Endodermal cell (in vitro differentiated cells): ENCODE results near the gene LACC1. TPM values are rescaled to one million over a fixed set of nuclear protein-coding genes. Genes with fewer than 3 reads are reported as not detected.

Source experiments
- DNase-seq: peaks from one replicate; pipeline ENCODE4 v3.0.0-alpha.2; 2017
- H3K27ac ChIP-seq: 2 replicates; pipeline ENCODE4 v1.5.1; 2013; ENCODE audit warnings: mild to moderate bottlenecking, low read depth, low read length, moderate library complexity
- H3K27me3 ChIP-seq: 2 replicates; pipeline ENCODE4 v1.6.1; 2013; ENCODE audit warnings: mild to moderate bottlenecking, low read length, moderate library complexity; ENCODE audit not compliant: insufficient read depth, control insufficient read depth, poor library complexity, severe bottlenecking
- H3K36me3 ChIP-seq: 2 replicates; pipeline ENCODE4 v1.7.0; 2013; ENCODE audit warnings: mild to moderate bottlenecking, low read length, moderate library complexity; ENCODE audit not compliant: control insufficient read depth, insufficient read depth
- H3K4me1 ChIP-seq: one replicate; pipeline ENCODE4 v1.7.0; 2013; ENCODE audit warnings: low read length; ENCODE audit not compliant: control insufficient read depth, insufficient read depth
- H3K4me3 ChIP-seq: 2 replicates; pipeline ENCODE4 v1.5.1; 2013; ENCODE audit warnings: mild to moderate bottlenecking, low read length, moderate library complexity
- H3K9ac ChIP-seq: 2 replicates; pipeline ENCODE4 v1.6.1; 2013; ENCODE audit warnings: mild to moderate bottlenecking, low read length, moderate library complexity; ENCODE audit not compliant: poor library complexity, severe bottlenecking; ENCODE audit errors: extremely low read depth
- H3K9me3 ChIP-seq: 2 replicates; pipeline ENCODE4 v1.6.1; 2013; ENCODE audit warnings: mild to moderate bottlenecking, low read length, moderate library complexity; ENCODE audit not compliant: control insufficient read depth
- H3K27ac Mint-ChIP-seq: 2 replicates; pipeline ENCODE4 v1.8.0; 2020; ENCODE audit warnings: mixed read lengths
- H3K27me3 Mint-ChIP-seq: 2 replicates; pipeline ENCODE4 v1.8.0; 2021; ENCODE audit warnings: mild to moderate bottlenecking, mixed read lengths; ENCODE audit not compliant: insufficient read depth
- H3K36me3 Mint-ChIP-seq: 2 replicates; pipeline ENCODE4 v1.8.0; 2020; ENCODE audit warnings: low read depth, mixed read lengths
- H3K4me1 Mint-ChIP-seq: 2 replicates; pipeline ENCODE4 v1.8.0; 2020; ENCODE audit warnings: mixed read lengths
- H3K4me3 Mint-ChIP-seq: 2 replicates; pipeline ENCODE4 v1.8.0; 2020; ENCODE audit warnings: mild to moderate bottlenecking, moderate library complexity, mixed read lengths
- H3K9me3 Mint-ChIP-seq: 2 replicates; pipeline ENCODE4 v1.8.0; 2020; ENCODE audit warnings: mild to moderate bottlenecking, mixed read lengths
- WGBS, 2 experiments: methylation state at CpG; one replicate each; pipeline versions ENCODE4 v1.1.5 to v1.1.7; 2013; ENCODE audit warnings: missing lambda C conversion rate in 2 of 2, mixed read lengths in 1 of 2; ENCODE audit not compliant: insufficient coverage in 1 of 2, insufficient read length in 1 of 2; 5-methylcytosine and 5-hydroxymethylcytosine counted together
- total RNA-seq, 2 donors: library from RNA; stranded (reverse); fragmentation: NEBNext Ultra II Directional in 1 of 2; extraction: Animal tissue kit (Norgen Biotek cat#: 25700) in 1 of 2; gene quantifications; 2 replicates in 1 of 2; 3 replicates in 1 of 2; pipeline ENCODE4 v1.2.1, GENCODE V29; 2021
- TF ChIP-seq, protein P1 (sequence below): fragments of 200-600 bp; sonication (generic); conservative IDR thresholded peaks from 2 replicates; pipeline ENCODE4 v1.5.0; 2021; ENCODE audit warnings: antibody characterized with exemption, mild to moderate bottlenecking

Gene LACC1
- total RNA-seq, 2 donors from 2014 or later: 1.3 to 2.0 TPM

DNA sequence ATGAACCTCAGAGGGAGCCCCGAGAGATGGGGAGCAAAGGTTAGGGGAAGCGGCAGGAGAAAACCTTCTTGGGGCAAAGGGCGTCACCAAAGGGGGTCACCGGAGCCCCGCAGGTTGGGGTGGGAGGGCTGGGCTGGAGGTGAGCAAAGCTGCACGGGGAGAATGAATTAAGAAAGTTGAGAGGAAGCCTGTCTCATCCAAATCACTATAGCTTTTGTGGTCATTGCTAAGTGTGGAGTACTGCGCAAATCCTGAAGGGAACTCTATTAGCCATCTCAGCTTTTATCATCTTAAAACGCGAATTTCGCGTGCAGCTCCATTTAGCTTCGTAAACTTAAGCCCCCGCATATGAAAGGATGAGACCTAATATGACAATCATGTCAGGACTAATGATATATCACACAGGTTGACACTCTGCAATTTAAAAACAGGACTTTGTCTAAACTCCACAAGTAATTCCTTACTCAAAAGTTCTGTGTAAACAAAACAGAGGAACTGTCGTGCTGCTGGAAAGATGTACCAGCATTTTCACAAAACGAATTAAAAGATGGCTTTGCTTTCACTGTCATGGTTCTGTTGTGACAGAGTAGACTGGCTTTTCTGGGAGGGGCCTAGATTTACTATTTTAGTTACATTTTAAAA is 631 bp downstream of the LACC1 start:
- peak overlapping the region; percentile 80 for H3K27ac Mint-ChIP-seq
- no peak for DNase-seq
- WGBS, 2 experiments: 41 to 57% methylated on average over 13 to 15 of the region's 15 CpGs

DNA sequence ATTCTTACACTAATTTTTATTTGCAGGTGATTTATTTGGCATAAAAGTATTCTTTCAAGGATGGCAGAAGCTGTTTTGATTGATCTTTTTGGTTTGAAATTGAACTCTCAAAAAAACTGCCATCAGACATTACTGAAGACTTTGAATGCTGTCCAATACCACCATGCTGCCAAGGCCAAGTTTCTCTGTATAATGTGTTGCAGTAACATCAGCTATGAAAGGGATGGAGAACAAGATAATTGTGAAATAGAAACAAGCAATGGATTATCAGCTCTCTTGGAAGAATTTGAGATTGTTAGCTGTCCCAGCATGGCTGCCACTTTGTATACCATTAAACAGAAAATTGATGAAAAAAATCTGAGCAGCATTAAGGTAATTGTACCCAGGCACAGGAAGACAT is 1.2 kb downstream of the LACC1 start:
- Mint-ChIP-seq H3K27ac (no peak overlapping the region), H3K9me3 (no peaks in the 10 kb centered on the region)
- no peaks in the 10 kb centered on the region for H3K36me3 ChIP-seq

More for the DNA sequence above, 631 bp downstream of the LACC1 start:
- H3K9me3 Mint-ChIP-seq: peaks cover 3% of the 10 kb centered on the region
- Histone ChIP-seq H3K4me3 (peak overlapping the region; percentile 66), H3K36me3 (no peaks in the 10 kb centered on the region), H3K27me3 (peaks cover 15% of the 10 kb centered on the region), H3K9me3 (peaks cover 7% of the 10 kb centered on the region), H3K27ac (no peak overlapping the region), H3K9ac (no peak overlapping the region), H3K4me1 (no peaks in the 10 kb centered on the region)
- peaks cover 23% of the 10 kb centered on the region for H3K4me1 Mint-ChIP-seq
- H3K27me3 Mint-ChIP-seq: peaks cover 18% of the 10 kb centered on the region
- H3K36me3 Mint-ChIP-seq: no peaks in the 10 kb centered on the region
- peak overlapping the region; percentile 85 for H3K4me3 Mint-ChIP-seq
- TF ChIP-seq, protein P1, sequence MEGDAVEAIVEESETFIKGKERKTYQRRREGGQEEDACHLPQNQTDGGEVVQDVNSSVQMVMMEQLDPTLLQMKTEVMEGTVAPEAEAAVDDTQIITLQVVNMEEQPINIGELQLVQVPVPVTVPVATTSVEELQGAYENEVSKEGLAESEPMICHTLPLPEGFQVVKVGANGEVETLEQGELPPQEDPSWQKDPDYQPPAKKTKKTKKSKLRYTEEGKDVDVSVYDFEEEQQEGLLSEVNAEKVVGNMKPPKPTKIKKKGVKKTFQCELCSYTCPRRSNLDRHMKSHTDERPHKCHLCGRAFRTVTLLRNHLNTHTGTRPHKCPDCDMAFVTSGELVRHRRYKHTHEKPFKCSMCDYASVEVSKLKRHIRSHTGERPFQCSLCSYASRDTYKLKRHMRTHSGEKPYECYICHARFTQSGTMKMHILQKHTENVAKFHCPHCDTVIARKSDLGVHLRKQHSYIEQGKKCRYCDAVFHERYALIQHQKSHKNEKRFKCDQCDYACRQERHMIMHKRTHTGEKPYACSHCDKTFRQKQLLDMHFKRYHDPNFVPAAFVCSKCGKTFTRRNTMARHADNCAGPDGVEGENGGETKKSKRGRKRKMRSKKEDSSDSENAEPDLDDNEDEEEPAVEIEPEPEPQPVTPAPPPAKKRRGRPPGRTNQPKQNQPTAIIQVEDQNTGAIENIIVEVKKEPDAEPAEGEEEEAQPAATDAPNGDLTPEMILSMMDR: no peak

DNA sequence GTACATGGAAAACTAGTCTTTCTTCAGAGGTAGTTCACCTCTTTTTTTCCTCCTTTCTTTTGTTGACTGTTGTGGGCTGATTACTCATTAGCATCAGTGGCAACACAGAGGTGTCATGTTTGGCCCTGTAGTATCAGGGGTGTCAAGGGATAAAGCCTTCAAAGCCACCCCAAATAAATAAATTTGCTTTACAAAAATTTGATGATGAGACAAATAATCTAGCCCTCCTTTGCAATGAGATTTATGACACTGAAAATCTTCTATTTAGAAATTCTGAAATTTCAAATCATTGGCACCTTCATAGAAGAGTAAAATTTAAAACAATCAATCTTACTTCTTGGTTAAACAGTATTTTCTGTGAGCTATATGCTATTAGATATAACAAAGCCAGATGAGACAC is 1.9 kb downstream of the LACC1 start:
- no peak overlapping the region for H3K4me3 Mint-ChIP-seq
- H3K27ac Mint-ChIP-seq: no peak overlapping the region
- no peak overlapping the region for H3K27ac ChIP-seq
- no peaks in the 10 kb centered on the region for H3K9me3 ChIP-seq
- H3K27me3 ChIP-seq: peaks cover 15% of the 10 kb centered on the region
- no peaks in the 10 kb centered on the region for H3K36me3 Mint-ChIP-seq
- H3K9me3 Mint-ChIP-seq: peaks cover 1% of the 10 kb centered on the region
- no peak overlapping the region for H3K4me3 ChIP-seq
- no peak for DNase-seq
- peaks cover 18% of the 10 kb centered on the region for H3K27me3 Mint-ChIP-seq
- H3K9ac ChIP-seq: no peak overlapping the region
- H3K36me3 ChIP-seq: no peaks in the 10 kb centered on the region
- no peaks in the 10 kb centered on the region for H3K4me1 ChIP-seq
- H3K4me1 Mint-ChIP-seq: peaks cover 23% of the 10 kb centered on the region
- TF ChIP-seq, protein P1: no peak

More for the DNA sequence above, 1.2 kb downstream of the LACC1 start:
- no peak overlapping the region for H3K27ac ChIP-seq
- H3K4me3 ChIP-seq: no peak overlapping the region
- no peak overlapping the region for H3K9ac ChIP-seq
- H3K36me3 Mint-ChIP-seq: no peaks in the 10 kb centered on the region
- DNase-seq: no peak
- H3K27me3 ChIP-seq: peaks cover 15% of the 10 kb centered on the region
- peaks cover 23% of the 10 kb centered on the region for H3K4me1 Mint-ChIP-seq
- TF ChIP-seq, protein P1: no peak
- no peak overlapping the region for H3K4me3 Mint-ChIP-seq
- H3K4me1 ChIP-seq: no peaks in the 10 kb centered on the region
- H3K9me3 ChIP-seq: peaks cover 1% of the 10 kb centered on the region
- peaks cover 18% of the 10 kb centered on the region for H3K27me3 Mint-ChIP-seq
